Activated CD4-positive, alpha-beta T cell treated with anti-CD3 and anti-CD28 coated beads, Interleukin-2, amount 50 U/mL, for 16 hours (primary cell): ENCODE data around the gene FAM83E.

ENCODE experiments used
- DNase-seq: peaks from one replicate; pipeline ENCODE4 v3.0.0-alpha.2; 2020

Gene FAM83E

DNA sequence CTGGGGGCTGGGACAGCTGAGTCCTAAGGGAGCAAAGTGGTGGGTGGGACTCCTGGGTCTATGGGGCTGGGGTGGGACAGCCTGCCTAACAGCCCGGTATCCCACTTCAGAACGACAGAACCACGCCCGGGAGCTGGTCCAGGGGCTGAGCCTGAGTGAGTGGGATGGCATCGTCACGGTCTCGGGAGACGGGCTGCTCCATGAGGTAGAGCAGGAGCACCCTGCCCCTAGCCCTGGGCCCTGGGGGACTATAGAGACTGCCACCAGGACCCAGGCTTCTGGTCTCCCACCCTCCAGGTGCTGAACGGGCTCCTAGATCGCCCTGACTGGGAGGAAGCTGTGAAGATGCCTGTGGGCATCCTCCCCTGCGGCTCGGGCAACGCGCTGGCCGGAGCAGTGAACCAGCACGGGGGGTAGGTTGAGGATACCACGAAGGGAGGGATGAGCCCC lies 13.0 kb upstream of the FAM83E start:
- no peak for DNase-seq

DNA sequence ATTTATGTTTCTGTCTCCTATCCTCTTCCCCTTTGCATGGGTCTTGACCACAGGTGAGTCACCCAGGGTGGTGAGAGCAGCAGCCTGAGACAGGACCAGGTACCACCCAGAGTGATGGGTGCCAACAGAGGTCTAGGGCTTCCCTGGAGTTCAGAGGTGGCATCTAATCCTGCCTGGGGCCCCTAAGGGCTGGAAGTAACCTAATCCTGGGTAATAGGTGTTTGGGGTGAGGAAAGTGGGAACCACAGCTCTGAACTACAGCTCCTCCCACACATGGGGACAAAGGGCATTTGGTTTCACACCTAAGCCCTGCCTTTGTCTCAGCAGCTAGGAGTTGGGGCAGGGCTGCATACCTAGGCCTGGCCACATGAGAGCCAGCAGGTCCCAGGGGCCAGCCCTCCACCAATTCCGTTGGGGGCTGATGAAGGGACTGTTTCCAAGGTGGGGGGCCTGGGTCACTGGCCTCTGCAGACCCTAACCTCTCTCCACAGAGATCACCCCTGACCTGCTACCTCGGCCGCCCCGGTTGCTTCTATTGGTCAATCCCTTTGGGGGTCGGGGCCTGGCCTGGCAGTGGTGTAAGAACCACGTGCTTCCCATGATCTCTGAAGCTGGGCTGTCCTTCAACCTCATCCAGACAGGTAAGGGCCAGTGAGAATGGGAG lies 12.5 kb upstream of the FAM83E start:
- DNase-seq: no peak

DNA sequence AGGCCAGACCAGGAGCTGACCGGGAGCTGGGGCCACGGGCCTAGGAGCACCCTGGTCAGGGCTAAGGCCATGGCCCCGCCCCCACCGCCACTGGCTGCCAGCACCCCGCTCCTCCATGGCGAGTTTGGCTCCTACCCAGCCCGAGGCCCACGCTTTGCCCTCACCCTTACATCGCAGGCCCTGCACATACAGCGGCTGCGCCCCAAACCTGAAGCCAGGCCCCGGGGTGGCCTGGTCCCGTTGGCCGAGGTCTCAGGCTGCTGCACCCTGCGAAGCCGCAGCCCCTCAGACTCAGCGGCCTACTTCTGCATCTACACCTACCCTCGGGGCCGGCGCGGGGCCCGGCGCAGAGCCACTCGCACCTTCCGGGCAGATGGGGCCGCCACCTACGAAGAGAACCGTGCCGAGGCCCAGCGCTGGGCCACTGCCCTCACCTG lies 11.0 kb upstream of the FAM83E start:
- DNase-seq: no peak

DNA sequence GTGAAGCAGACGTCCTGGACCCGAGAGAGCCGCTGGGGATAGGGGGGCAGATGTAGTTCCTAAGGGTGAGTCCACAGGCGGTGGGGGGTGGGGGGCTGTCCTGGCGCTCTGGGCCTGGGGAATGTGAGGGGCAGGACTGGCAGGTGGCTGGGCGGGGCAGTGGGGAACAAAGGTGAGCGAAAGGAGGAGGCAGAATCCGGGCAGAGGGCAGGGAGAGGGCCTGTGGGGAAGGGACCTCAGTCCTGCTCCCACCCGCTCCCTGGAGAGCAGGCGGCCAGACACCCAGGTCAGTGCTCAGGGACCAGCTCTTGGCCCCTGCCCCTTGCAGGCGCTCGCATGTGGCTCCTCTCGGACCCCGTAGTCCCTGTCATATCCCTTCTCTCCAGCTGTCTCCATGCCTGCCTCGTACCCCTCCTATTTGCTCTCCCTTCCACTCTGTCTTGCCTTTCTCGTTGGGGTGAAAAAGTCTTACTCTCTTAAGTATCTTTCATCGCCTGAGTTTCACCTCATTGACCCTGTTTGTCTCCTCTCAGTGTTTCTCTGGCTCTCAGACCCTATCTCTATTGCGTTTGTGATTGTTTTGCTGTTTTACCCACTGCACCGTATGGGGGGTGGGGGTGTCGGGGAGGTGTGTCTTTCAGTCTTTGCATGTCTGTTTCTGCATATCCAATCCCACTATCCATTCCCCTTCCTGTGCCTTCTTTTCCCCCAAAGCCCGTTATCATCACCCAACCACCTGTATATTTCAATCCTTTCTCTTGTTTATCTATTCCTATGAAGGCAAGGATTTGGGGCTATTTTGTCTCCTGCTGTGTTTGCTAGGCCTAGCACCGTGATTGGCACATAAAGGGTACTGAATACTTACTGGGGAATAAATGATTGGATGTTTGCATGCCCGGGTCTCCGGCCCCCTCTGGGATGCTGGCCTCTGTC lies 10.2 kb upstream of the FAM83E start:
- DNase-seq: no peak

DNA sequence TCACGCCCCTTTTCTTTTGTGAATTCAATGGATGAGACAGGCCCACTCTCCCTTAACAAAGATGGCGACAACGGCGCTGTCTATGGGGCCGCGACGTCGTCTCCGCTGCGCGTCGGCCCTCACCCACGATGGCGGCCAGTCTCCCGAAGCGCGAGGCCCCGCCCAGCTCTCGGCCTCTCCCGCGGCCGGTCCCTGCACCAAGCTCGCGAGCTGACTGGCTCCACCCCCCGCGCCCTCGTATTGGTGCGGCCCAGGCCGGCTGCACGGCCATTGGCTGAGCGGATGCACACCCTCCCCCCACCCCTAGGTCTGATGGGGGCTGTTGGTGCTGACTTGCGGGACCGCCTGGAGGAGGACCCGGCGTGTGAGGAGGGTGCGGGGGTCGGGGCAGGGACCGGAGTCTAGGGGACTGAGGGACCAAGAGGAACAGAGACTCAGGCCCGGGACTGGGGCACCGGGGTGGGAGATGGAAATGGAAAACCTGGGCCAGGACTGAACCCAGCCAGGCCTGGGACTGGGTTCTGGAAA lies 9.3 kb upstream of the FAM83E start:
- DNase-seq: peak; percentile 98

DNA sequence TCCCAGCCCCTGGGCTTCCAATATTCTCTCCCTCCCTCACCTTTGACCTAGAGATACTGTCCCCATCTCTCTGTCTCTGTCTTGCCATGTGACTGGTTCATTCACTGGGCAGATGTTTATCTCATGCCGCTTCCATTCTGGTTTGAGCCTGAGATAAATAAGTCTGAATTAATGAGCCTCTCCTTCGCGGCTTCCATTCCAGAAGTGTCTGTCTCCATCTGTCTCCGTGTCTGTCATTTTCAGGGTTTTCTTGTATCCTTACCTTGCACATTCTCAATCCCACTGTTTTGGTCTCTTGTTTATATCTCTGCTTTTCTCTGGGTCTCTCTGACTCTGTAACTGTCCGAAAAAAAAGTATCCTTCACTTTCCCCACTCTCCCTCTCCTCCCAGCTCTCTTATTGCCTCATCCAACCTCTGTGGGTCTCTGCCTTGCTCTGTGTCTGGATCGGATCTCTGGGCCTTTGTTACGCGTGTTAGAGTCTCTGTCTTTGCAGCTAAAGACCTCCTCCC lies 8.7 kb upstream of the FAM83E start:
- DNase-seq: no peak

DNA sequence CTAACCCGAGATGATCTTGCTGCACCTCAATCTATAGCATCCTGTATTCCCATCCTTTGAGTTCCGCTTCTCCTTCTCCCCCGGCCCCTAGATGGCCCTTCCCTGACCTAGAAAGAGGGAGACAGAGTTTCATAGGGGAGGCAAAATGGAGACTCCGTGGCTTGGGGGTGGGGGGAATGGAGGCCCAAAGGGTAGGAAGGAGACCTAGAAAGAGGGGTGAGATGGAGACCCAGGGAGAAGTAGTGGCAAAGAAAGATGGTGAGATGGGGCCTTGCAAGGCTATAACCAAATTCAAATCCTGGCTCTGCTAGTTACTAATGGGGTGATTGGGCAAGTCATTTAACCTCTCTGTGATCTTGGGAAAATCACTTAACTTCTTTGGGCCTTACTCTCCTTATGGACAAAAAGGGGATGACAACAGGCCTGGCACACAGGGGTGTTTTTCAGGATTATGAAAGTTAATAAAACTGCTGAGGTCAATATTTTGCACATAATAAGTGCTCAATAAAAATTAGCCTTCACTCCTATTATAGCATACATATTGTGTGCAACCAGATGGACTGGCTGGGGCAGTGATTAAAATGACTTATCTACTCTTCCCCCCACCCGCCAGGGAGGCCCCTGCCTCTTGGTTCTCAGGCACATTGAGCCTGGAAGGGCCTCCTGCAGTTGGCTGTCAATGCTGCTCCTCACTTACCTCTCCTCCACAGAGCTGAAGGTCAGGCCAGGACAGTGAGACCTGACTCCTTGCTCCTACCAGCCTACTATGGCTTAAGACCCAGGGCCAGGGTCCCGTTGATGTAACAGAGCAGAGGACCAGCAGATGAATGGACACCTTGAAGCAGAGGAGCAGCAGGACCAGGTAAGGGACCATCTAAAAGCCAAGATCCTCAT lies 5.1 kb upstream of the FAM83E start:
- DNase-seq: no peak

DNA sequence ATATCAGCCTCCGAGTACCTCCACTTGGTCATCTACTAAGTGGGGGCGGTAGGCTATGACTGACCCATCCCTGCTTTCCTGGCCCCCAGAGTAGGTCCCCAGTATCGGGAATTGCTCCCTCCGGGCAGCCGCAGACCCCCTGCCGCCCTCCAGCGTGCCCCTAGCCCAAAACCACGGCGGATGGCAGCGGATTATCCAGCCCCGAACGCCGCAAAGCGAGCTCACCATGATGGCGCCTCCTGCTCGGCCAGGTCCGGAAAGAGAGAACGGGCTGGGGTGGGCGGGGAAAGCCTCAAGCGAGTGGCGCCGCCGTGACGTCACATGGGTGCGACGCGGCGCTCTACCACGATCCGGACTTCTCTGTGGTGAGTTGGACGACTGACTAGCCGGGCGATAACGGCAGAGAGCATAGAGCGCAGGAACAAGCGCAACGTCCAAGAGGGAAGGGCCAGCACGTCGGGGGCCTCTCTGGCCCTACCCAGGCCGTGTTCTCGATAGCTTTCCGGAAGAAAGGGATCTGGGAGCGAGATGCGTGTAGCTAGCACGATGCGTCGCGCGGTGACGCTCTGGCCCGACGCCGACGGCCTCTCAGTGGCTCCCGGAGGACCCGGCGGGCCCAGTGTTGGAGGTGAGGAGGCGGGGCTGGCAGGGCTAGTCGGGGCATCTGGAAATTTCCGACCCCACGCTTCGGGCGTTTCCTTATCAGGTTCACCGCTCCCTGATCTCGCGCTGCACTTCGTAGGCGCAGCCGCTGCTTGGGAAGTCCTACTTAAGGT lies 4.2 kb upstream of the FAM83E start, which contains the start of the genes RPL18 and SPHK2:
Gene RPL18, minus strand, starts transcription at position 263 of the 776 bp plus-strand sequence. Its CDS starts 35 bp downstream, at position 228.
Gene SPHK2, plus strand, starts transcription at position 591 of the 776 bp plus-strand sequence. CDS start 1,009 bp downstream, outside the sequence.
- peak; percentile 98 for DNase-seq

DNA sequence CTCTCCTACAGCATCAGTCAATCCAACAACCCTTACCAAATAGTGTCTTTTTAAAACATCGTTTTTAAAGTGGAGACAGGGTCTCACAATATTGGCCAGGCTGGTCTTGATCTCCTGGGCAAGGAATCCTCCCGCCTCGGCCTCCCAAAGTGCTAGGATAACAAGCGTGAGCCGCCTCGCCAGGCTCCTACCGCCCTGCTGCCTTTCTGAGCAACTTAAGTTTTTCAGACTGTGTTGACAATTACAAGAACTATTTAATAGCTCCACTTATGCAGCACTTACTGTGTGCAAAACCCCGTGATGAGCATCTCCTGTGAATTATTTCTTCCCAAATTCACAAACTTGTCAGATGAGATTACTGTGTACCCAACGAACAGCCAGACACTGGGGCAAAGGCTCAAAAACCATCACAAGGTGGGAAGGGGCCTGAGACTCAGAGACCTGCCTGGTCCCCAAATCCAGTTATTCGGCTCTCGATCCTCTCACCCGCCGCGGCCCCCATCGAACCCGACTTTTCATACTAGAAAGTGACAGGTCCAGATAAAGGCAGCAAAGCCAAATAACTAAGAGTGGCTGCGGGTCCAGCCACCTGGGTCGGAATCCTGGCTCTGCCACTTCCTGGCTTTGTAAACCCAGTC lies 3.5 kb upstream of the FAM83E start:
- DNase-seq: no peak

DNA sequence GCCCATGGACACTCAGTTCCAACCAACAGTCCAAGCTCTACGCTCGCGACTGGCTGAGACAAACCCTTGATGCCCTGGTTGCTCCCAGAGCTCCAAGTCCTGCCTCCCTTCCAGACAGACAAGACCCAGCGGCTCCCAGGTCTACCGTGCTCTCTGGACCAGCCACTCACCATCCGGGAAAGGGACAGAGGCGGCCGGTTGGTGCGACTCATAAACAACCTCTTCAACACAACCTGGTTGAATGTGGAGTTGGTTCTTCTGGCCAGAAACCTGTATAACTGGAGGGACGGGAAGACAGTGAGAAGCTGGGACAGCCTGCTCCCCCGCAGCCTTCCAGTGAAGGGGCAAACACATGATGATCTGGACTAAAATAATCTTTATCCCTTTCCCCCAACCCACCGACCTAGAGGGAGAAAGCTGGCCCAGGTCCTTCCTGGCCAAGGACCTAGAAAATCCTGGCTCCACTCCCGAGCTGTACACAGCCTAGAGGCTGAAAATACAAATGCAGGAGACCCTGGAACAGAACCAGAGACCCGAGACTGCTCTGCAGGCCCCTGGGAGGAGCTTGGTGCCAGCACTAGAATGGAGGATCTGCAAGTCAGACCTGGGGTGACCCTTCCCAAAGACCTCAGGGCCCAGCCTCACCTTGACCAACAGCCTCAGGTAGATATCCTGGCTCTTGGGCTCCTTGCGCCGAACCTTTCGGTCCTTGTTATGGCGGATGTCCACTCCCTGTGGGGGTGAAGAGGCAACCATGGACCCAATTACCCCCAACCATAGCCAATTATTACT lies 2.5 kb upstream of the FAM83E start:
- no peak for DNase-seq

DNA sequence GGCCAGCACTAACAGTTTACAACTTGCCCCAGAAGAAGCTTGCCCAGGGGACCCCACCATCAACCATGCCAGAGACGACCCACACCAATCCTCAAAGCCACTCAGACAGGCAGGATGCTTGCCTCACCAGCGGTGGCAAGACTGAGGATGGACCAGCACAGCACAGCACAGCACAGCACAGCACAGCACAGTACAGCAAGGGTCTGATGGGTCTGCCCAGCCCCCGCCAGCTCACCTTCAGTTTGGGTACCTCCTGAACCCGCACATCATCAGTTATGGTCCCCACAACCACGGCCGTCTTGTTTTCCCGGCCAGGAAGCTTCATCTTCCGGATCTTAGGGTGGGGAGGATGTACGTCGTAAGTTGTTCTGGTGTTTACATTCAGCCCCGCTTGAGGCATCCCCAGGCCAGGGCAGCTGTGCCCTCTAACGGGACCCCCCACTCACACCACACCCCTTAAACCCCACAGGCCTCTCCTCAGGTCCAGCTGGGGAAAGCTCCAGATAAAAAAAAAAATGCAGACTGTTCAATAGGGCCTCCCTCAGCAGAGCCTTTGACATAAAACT lies 1.7 kb upstream of the FAM83E start:
- no peak for DNase-seq

DNA sequence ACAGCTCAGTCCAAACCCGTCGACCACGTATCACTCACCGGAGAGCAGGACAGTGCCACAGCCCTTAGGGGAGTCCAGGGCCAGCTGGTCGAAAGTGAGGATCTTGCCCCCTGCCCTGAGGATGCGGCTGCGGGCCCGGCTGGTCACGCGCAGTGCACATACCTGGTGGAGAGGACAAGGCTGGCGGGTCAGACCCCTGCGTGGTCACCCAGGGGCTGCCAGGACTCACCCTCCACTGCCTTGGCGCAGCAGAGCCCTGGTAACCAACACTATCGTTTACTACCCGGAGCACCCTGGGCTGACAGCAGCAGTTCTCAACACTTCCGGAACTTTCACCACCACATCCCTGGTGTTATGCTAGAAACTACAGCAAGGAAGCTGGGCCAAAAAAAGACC lies 1.2 kb upstream of the FAM83E start:
- DNase-seq: no peak

DNA sequence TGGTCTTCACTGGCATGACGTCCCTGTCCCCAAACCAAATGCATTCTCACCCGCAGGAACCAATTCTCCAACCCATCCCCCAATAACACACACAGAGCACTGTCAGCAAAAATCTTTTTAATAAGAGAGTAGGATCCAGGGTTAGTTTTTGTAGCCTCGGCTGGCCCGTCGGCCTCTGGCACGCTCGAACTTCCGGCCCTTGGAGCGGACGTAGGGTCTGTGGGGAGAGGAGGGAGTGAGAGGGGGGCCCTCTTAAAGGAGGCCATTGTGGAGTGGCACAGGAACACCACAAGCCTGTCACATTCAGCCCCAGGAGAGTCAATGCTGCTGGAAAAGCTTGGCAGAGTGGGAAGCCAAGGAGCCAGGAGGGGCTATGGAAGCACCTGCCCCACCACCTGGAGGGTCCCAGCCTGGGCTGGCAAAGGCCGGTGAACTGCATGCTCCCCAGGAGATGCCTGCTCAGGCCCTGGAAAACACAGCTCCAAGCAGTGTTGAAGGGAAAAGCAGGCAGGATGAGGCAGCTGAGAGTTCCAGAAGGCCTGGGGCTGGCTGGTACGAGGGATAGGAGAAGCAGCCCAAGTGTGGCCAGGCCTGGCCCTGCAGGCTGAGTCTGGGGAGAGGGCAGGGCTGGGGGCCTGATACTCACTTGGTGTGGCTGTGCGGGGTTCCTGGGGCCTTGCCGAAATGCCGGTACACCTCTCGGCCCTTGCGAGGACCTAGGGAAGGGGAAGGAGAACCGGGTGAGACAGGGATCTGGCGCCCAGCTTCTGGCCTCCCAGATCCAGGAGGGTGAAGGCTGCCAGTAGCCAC lies 560 bp upstream of the FAM83E start:
- no peak for DNase-seq

DNA sequence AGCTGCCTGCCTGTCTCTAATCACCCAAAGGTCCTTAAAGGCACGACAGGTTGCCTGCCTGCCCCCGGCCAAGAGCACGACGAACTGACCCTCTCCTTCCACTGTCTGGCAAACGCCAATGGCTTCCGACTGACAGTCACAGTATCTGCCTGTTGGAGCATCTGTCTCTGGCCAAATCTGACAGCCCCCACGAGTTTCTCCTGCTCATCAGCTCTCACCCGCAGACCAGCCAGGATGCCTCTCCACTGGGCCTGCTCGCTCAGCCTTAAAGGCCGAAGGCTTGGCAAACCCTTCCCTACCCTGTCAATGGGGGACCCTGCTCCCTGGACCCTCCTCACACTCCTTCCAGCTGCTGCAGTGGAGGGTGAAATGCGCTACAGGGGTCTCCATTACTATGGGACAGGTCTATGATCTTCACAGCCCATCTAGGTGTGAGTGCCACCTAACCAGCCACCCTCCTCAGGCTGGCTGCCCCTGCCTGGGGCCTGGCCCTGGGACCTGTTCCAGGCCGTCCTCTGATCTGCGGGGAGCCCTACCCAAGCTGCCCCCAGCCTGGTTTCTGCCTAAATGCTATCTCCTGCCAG lies 932 bp downstream of the FAM83E start:
- no peak for DNase-seq

DNA sequence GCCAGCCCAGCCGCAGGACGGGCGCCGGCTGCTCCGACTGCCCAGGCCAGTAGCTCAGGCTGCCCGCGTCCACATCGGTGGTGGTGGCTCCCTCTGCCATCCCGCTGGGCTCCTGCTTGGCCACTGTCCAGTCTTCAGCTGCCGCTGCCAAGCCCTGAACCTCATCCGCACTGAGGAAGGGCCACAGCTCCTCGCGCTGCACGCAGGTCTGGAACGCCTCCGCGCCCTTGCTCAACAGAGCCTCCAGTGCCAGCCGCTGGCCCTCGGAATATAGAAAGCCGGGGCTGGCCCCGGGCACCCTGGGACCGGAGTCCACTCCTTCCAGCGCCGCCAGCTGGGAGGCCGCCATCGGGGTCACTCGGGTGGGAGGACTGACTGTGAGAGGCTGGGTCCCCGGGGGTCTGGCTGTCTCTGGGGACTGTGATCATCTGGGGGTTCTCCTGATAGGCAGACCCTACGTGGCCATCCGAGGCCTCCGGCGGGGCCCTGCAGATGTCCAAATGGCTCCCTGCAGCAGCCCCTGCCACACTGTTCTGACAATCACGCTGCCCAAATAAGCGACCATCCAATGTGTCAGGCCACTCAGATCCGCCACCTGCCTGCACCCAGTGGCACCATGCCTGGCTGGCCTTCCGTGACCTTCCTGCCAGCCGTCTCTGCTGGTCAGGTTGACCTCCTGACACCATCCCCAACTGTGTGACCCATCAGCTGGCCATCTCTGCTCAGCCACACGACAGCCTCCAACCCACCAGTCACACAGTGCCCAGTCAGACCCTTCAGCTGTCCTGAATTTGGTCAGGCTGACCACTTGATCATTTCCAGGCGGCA lies 1.6 kb downstream of the FAM83E start:
- no peak for DNase-seq

DNA sequence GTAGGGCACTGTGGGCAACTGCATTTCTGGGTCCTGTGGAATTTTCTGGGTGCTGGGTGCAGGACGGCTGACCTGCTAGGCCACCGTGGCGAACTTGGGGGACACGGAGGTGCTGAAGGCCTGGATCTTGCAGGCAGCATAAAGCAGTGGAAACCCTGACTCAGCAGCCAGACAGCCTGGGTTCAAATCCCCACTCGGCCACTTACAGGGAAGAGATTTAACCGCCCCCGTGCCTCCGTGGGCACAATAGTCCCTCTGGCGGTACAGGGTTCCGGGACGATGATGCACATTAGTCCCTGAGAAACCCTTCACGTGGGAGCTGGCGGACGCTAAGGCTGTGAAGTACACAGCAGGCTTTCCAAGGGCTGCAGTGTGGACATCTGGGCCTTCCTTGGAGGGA lies 3.0 kb downstream of the FAM83E start:
- DNase-seq: no peak

DNA sequence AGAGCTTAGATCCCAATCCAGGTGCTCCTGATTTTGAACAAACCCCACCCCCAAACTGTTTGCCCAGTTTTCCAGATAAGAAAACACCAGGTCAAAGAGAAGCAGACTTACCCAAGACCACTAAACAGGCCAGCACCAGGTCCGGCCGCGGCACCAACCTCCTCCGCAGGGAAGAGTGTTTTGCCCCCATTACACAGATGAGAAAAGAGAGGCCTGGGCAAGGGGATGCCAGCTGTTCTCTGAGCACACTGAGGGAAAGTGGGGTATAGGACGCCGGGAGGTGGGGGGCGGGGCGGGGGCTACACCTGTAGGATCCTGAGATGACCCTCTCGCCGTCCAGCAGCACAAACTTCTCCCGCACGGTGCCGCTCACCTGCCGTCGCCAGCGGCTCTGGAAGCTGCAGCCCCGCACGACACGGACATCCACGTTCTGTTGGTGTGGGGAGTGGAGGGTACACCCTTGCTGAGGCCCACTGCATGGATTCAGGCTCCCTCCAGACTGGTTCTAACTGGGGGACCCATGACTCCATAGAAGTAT lies 5.2 kb downstream of the FAM83E start:
- DNase-seq: no peak
